Raji (cell line): Measurements from ENCODE around the gene RTL9.

Experiments used
- POLR2A ChIP-seq: IDR thresholded peaks from 2 replicates; pipeline ENCODE4 v1.6.1; 2011; ENCODE audit warnings: low read depth, low read length, control low read depth; ENCODE audit not compliant: insufficient read depth

The RTL9 gene

GRCh38 chrX:110396735-110397134, 38.1 kb downstream of the RTL9 start:
- TF ChIP-seq POLR2A: no peak

GRCh38 chrX:110397339-110397738, 38.7 kb downstream of the RTL9 start:
- no peak for TF ChIP-seq POLR2A

- TF ChIP-seq POLR2A: no peak
These were observed 39.3 kb downstream of the RTL9 start for GRCh38 chrX:110397904-110398303.

- no peak for TF ChIP-seq POLR2A
These were observed 40.8 kb downstream of the RTL9 start for GRCh38 chrX:110399497-110399896.

GRCh38 chrX:110399966-110400365, 41.3 kb downstream of the RTL9 start:
- no peak for TF ChIP-seq POLR2A

GRCh38 chrX:110401135-110401534, 42.5 kb downstream of the RTL9 start:
- TF ChIP-seq POLR2A: no peak

GRCh38 chrX:110402091-110402849, 43.6 kb downstream of the RTL9 start:
- no peak for TF ChIP-seq POLR2A

- TF ChIP-seq POLR2A: no peak
These were observed 44.2 kb downstream of the RTL9 start for GRCh38 chrX:110402850-110403221.

- TF ChIP-seq POLR2A: no peak
These were observed 45.0 kb downstream of the RTL9 start for GRCh38 chrX:110403441-110404238.

GRCh38 chrX:110404376-110404775, 45.7 kb downstream of the RTL9 start:
- no peak for TF ChIP-seq POLR2A

- TF ChIP-seq POLR2A: no peak
These were observed 48.2 kb downstream of the RTL9 start for GRCh38 chrX:110406822-110407221.

GRCh38 chrX:110407910-110408545, 49.4 kb downstream of the RTL9 start:
- TF ChIP-seq POLR2A: no peak
